DMS53 treated with DMSO at 0.1 percent for 48 hours (cell line): Measurements from ENCODE around the gene MMS22L.

ENCODE experiments used
- DNase-seq: peaks from one replicate; lab custom pipeline; 2025; ENCODE audit not compliant: unreplicated experiment; lab: John Stamatoyannopoulos, UW

The MMS22L gene

GRCh38 chr6:97150932-97151331 lies 132.1 kb downstream of the MMS22L start:
- no peak for DNase-seq

GRCh38 chr6:97147421-97147820 lies 135.6 kb downstream of the MMS22L start:
- DNase-seq, result no peak

GRCh38 chr6:97145691-97146090 lies 137.3 kb downstream of the MMS22L start:
- DNase-seq, result no peak

GRCh38 chr6:97141756-97142155 lies 141.3 kb downstream of the MMS22L start:
- DNase-seq, result no peak

- DNase-seq, result no peak
Measured at GRCh38 chr6:97138581-97138980, 144.4 kb downstream of the MMS22L start.

GRCh38 chr6:97136626-97137358 lies 146.2 kb downstream of the MMS22L start:
- no peak for DNase-seq

GRCh38 chr6:97133067-97133466 lies 149.9 kb downstream of the MMS22L start:
- no peak for DNase-seq

- no peak for DNase-seq
Measured at GRCh38 chr6:97129106-97129505, 153.9 kb downstream of the MMS22L start.

GRCh38 chr6:97128507-97128906 lies 154.5 kb downstream of the MMS22L start:
- DNase-seq, result no peak

GRCh38 chr6:97123652-97124051 lies 159.4 kb downstream of the MMS22L start:
- no peak for DNase-seq

GRCh38 chr6:97123112-97123511 lies 159.9 kb downstream of the MMS22L start:
- no peak for DNase-seq

GRCh38 chr6:97120511-97120910 lies 162.5 kb downstream of the MMS22L start:
- no peak for DNase-seq

- DNase-seq, result no peak
Measured at GRCh38 chr6:97114645-97115044, 168.4 kb downstream of the MMS22L start.

- no peak for DNase-seq
Measured at GRCh38 chr6:97113170-97113569, 169.8 kb downstream of the MMS22L start.

GRCh38 chr6:97111243-97111642 lies 171.8 kb downstream of the MMS22L start:
- no peak for DNase-seq

- DNase-seq, result no peak
Measured at GRCh38 chr6:97110626-97111025, 172.4 kb downstream of the MMS22L start.

GRCh38 chr6:97110149-97110548 lies 172.9 kb downstream of the MMS22L start:
- DNase-seq, result no peak

- no peak for DNase-seq
Measured at GRCh38 chr6:97109444-97109843, 173.6 kb downstream of the MMS22L start.

GRCh38 chr6:97102145-97102790 lies 180.7 kb downstream of the MMS22L start:
- no peak for DNase-seq

- no peak for DNase-seq
Measured at GRCh38 chr6:97100696-97101095, 182.3 kb downstream of the MMS22L start.

GRCh38 chr6:97097068-97098047 lies 185.7 kb downstream of the MMS22L start:
- DNase-seq, result no peak
